A673 (cell line): ENCODE results near the gene SLC31A2.

Source experiments
- CTCF ChIP-seq: fragments of 300-800, 200-600 bp; sonication (generic); conservative IDR thresholded peaks from 2 replicates; pipeline ENCODE4 v1.5.1; 2017; ENCODE audit warnings: low read depth, mild to moderate bottlenecking, antibody characterized with exemption, low read length, moderate library complexity, mixed read lengths
- EZH2 ChIP-seq: fragments of 200-600 bp; sonication (generic); IDR thresholded peaks from 2 replicates; pipeline ENCODE4 v1.6.1; 2017; ENCODE audit warnings: borderline replicate concordance, low read depth, mild to moderate bottlenecking, mixed read lengths, antibody characterized with exemption, low read length; ENCODE audit not compliant: poor library complexity, severe bottlenecking

GRCh38 chr9:113137196-113138168 lies 13.3 kb upstream of the SLC31A2 start:
- TF ChIP-seq CTCF (no peak), EZH2 (no peak)
